Neural cell (in vitro differentiated cells): Measurements from ENCODE around the gene ASPA. TPM values are rescaled to one million over a fixed set of nuclear protein-coding genes. Genes with fewer than 3 reads are reported as not detected.

ENCODE experiments used
- H2AFZ ChIP-seq: fragments of 200-600, 300-800 bp; sonication (generic), shearing (Covaris generic); 2 replicates; pipeline ENCODE4 v1.6.0; 2014; ENCODE audit warnings: low read depth, mild to moderate bottlenecking, antibody characterized with exemption, low read length, moderate library complexity
- H3F3A ChIP-seq: fragments of 200-600 bp; shearing (Covaris generic); 2 replicates; pipeline ENCODE4 v1.6.1; 2016; ENCODE audit warnings: mild to moderate bottlenecking, moderate library complexity, mixed read lengths, antibody characterized with exemption, low read length; ENCODE audit not compliant: insufficient read depth, poor library complexity, severe bottlenecking
- H3K27ac ChIP-seq: fragments of 200-600, 300-800 bp; sonication (generic), shearing (Covaris generic); 2 replicates; pipeline ENCODE4 v1.5.1; 2014; ENCODE audit warnings: mild to moderate bottlenecking, low read length, moderate library complexity
- H3K27me3 ChIP-seq: fragments of 300-800, 200-600 bp; sonication (generic), shearing (Covaris generic); 2 replicates; pipeline ENCODE4 v1.6.0; 2014; ENCODE audit warnings: mild to moderate bottlenecking, low read depth, low read length, moderate library complexity; ENCODE audit not compliant: insufficient read depth
- H3K36me3 ChIP-seq: fragments of 300-800, 200-600 bp; sonication (generic), shearing (Covaris generic); 2 replicates; pipeline ENCODE4 v1.5.1; 2014; ENCODE audit warnings: mild to moderate bottlenecking, antibody characterized with exemption, low read length, moderate library complexity; ENCODE audit not compliant: insufficient read depth
- H3K4me2 ChIP-seq: fragments of 300-800, 200-600 bp; sonication (generic), shearing (Covaris generic); 2 replicates; pipeline ENCODE4 v1.6.0; 2014; ENCODE audit warnings: mild to moderate bottlenecking, low read length
- H3K4me3 ChIP-seq: fragments of 300-800, 200-600 bp; sonication (generic), shearing (Covaris generic); 2 replicates; pipeline ENCODE4 v1.5.1; 2014; ENCODE audit warnings: mild to moderate bottlenecking, low read length, moderate library complexity
- H3K79me2 ChIP-seq: fragments of 200-600 bp; shearing (Covaris generic); replicated peaks from 2 replicates; pipeline ENCODE4 v1.6.0; 2014; ENCODE audit warnings: mild to moderate bottlenecking, low read length, moderate library complexity; ENCODE audit not compliant: insufficient read depth
- H3K9ac ChIP-seq: fragments of 300-800, 200-600 bp; sonication (generic), shearing (Covaris generic); 2 replicates; pipeline ENCODE4 v1.6.1; 2016; ENCODE audit warnings: mild to moderate bottlenecking, low read length, mixed read lengths
- H3K9me2 ChIP-seq: fragments of 200-600 bp; shearing (Covaris generic); 2 replicates; pipeline ENCODE4 v1.6.1; 2016; ENCODE audit warnings: mild to moderate bottlenecking, low read length, mixed read lengths; ENCODE audit not compliant: insufficient read depth
- H3K9me3 ChIP-seq: fragments of 200-600, 300-800 bp; sonication (generic), shearing (Covaris generic); 2 replicates; pipeline ENCODE4 v1.6.1; 2016; ENCODE audit warnings: mild to moderate bottlenecking, mixed run types, low read length, moderate library complexity, mixed read lengths
- H4K20me1 ChIP-seq: fragments of 200-600 bp; shearing (Covaris generic); 2 replicates; pipeline ENCODE4 v1.6.1; 2016; ENCODE audit warnings: mild to moderate bottlenecking, mixed run types; ENCODE audit not compliant: insufficient read depth
- CTCF ChIP-seq: fragments of 450-650 bp; IDR thresholded peaks from 2 replicates; pipeline ENCODE4 v1.5.1; 2014; ENCODE audit warnings: antibody characterized with exemption, mild to moderate bottlenecking, moderate library complexity; ENCODE audit not compliant: poor library complexity, severe bottlenecking
- EP300 ChIP-seq: fragments of 450-650 bp; conservative IDR thresholded peaks from 2 replicates; pipeline ENCODE4 v1.6.1; 2014; ENCODE audit warnings: antibody characterized with exemption, mild to moderate bottlenecking, moderate library complexity; ENCODE audit not compliant: poor library complexity, severe bottlenecking
- EZH2 ChIP-seq: fragments of 200-600, 300-800 bp; shearing (Covaris generic), sonication (generic); IDR thresholded peaks from 2 replicates; pipeline ENCODE4 v1.6.1; 2014; ENCODE audit warnings: antibody characterized with exemption, low read length, borderline replicate concordance, mild to moderate bottlenecking; ENCODE audit not compliant: insufficient read depth, poor library complexity, severe bottlenecking
- MXI1 ChIP-seq: fragments of 450-650 bp; conservative IDR thresholded peaks from 2 replicates; pipeline ENCODE4 v1.6.1; 2014; ENCODE audit warnings: antibody characterized with exemption, mild to moderate bottlenecking; ENCODE audit not compliant: poor library complexity, severe bottlenecking
- POLR2AphosphoS5 ChIP-seq: IDR thresholded peaks from 2 replicates; pipeline ENCODE4 v1.6.1; 2012
- RAD21 ChIP-seq: fragments of 450-650 bp; conservative IDR thresholded peaks from 2 replicates; pipeline ENCODE4 v1.6.1; 2014; ENCODE audit warnings: antibody characterized with exemption, mild to moderate bottlenecking, moderate library complexity
- SMC3 ChIP-seq: fragments of 450-650 bp; conservative IDR thresholded peaks from 2 replicates; pipeline ENCODE4 v1.6.1; 2014; ENCODE audit warnings: antibody characterized with exemption, mild to moderate bottlenecking, moderate library complexity; ENCODE audit not compliant: poor library complexity
- TAF1 ChIP-seq: IDR thresholded peaks from 2 replicates; pipeline ENCODE4 v1.6.1; 2012; ENCODE audit warnings: low read depth
- polyA plus RNA-seq: library from polyadenylated mRNA; depleted of rRNA; stranded (reverse); fragments of >200 nt; gene quantifications from 2 replicates; pipeline ENCODE4 v1.2.3, GENCODE V29; 2014
- TF ChIP-seq, protein P1 (sequence below): IDR thresholded peaks from 2 replicates; pipeline ENCODE4 v1.6.1; 2012; ENCODE audit warnings: borderline replicate concordance

ASPA gene
- polyA plus RNA-seq, 1 donor from 2014 or later = 0.24 TPM

- Histone ChIP-seq H3K79me2 (no peaks in the 10 kb centered on the region), H3K9ac (no peak within 1 kb of the TSS), H4K20me1 (no peaks in the 10 kb centered on the region), H2AFZ (no peak within 1 kb of the TSS), H3K9me2 (no peaks in the 10 kb centered on the region), H3K27ac (no peak within 1 kb of the TSS), H3F3A (no peaks in the 10 kb centered on the region), H3K36me3 (no peaks in the 10 kb centered on the region), H3K4me3 (no peak within 1 kb of the TSS), H3K27me3 (no peaks in the 10 kb centered on the region), H3K4me2 (no peak within 1 kb of the TSS), H3K9me3 (no peaks in the 10 kb centered on the region)
- TF ChIP-seq, protein P1, sequence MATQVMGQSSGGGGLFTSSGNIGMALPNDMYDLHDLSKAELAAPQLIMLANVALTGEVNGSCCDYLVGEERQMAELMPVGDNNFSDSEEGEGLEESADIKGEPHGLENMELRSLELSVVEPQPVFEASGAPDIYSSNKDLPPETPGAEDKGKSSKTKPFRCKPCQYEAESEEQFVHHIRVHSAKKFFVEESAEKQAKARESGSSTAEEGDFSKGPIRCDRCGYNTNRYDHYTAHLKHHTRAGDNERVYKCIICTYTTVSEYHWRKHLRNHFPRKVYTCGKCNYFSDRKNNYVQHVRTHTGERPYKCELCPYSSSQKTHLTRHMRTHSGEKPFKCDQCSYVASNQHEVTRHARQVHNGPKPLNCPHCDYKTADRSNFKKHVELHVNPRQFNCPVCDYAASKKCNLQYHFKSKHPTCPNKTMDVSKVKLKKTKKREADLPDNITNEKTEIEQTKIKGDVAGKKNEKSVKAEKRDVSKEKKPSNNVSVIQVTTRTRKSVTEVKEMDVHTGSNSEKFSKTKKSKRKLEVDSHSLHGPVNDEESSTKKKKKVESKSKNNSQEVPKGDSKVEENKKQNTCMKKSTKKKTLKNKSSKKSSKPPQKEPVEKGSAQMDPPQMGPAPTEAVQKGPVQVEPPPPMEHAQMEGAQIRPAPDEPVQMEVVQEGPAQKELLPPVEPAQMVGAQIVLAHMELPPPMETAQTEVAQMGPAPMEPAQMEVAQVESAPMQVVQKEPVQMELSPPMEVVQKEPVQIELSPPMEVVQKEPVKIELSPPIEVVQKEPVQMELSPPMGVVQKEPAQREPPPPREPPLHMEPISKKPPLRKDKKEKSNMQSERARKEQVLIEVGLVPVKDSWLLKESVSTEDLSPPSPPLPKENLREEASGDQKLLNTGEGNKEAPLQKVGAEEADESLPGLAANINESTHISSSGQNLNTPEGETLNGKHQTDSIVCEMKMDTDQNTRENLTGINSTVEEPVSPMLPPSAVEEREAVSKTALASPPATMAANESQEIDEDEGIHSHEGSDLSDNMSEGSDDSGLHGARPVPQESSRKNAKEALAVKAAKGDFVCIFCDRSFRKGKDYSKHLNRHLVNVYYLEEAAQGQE = no peak
- no peak for TF ChIP-seq TAF1
These were observed 4.2 kb upstream of the ASPA start, which contains the start of gene SPATA22 for GRCh38 chr17:3471599-3471998. SPATA22 (minus strand) TSS chr17:3471819; CDS start chr17:3469325, 2,494 bp downstream.

DNA sequence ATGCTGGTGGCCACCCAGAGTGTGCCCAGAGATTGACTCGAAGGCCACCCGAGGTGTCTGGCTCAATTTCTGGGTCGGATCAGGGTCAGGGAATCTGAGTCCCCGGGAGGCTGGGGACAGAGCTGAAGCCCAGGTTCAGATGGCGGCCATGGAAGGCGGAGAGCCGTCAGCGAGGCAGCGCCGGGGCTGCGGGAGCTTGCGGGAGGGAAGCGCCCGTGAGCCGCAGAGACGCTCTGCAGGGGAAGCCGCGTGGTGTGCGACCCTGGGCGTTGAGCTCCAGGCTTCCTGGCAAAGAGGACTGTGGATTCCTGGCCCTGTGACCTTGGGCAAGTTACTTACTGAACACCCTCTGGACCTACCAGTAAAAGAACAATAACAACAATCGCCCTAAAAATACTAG is 3.7 kb upstream of the ASPA start:
- Histone ChIP-seq H3F3A (no peaks in the 10 kb centered on the region), H3K79me2 (no peaks in the 10 kb centered on the region), H4K20me1 (no peaks in the 10 kb centered on the region), H3K4me3 (no peak overlapping the region), H2AFZ (no peak overlapping the region), H3K9ac (no peak overlapping the region), H3K9me2 (no peaks in the 10 kb centered on the region), H3K9me3 (no peaks in the 10 kb centered on the region), H3K27ac (no peak overlapping the region), H3K36me3 (no peaks in the 10 kb centered on the region), H3K27me3 (no peaks in the 10 kb centered on the region), H3K4me2 (no peak overlapping the region)
- TF ChIP-seq CTCF = no peak
- no peak for TF ChIP-seq EZH2
- TF ChIP-seq TAF1 = no peak
- TF ChIP-seq, protein P1 = no peak
- no peak for TF ChIP-seq MXI1
- no peak for TF ChIP-seq SMC3
- TF ChIP-seq POLR2AphosphoS5 = no peak
- no peak for TF ChIP-seq EP300
- no peak for TF ChIP-seq RAD21
